ENCODE measurements around the gene EFCC1.

EFCC1 gene

DNA sequence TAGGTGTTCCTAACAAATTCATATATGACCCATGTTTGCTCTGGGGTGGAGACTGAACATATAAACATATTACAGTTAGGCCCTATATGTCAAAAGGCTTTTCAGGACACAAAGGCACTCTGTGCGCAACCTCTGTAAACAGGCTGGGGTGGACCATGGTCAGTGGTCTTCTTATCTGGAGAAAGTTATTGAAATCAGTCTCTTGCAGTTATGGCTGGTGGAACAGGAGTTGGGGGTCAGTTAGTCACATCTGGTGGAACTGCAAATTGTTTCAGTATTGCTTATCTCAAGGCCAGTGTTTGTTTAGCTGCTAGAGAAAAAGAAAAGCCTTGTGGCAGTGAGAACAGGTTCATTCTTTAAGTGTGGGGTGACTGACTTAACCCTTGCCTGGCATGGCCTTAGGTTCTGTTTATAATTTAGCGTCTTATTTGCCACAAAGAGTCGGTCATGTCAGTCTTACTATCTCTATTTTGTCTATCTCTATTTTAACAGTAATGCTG is 53.6 kb downstream of the EFCC1 start:
- no peaks in the 10 kb centered on the region for H3K4me1 Mint-ChIP-seq (ENCODE audit: low read depth)
- H3K27ac Mint-ChIP-seq = no peak overlapping the region
- H3K4me3 Mint-ChIP-seq = no peak overlapping the region
- H3K36me3 Mint-ChIP-seq (ENCODE audit: low read depth) = no peaks in the 10 kb centered on the region
- intact Hi-C loops (cut with micrococcal nuclease) = loop anchor here (5.0 kb wide), 1 partner anchor 193 kb away; the partner anchor contains the start of gene COPG1
- H3K9me3 Mint-ChIP-seq = no peaks in the 10 kb centered on the region
- H3K27me3 Mint-ChIP-seq = peaks cover 4% of the 10 kb centered on the region

GRCh38 chr3:129056451-129057173 is 55.5 kb downstream of the EFCC1 start:
- Mint-ChIP-seq H3K27ac (no peak overlapping the region), H3K9me3 (no peaks in the 10 kb centered on the region), H3K4me3 (no peak overlapping the region), H3K4me1 (ENCODE audit: low read depth) (peaks cover 5% of the 10 kb centered on the region), H3K36me3 (ENCODE audit: low read depth) (no peaks in the 10 kb centered on the region), H3K27me3 (peaks cover 4% of the 10 kb centered on the region)
- intact Hi-C loops (cut with micrococcal nuclease) = no loop called here

DNA sequence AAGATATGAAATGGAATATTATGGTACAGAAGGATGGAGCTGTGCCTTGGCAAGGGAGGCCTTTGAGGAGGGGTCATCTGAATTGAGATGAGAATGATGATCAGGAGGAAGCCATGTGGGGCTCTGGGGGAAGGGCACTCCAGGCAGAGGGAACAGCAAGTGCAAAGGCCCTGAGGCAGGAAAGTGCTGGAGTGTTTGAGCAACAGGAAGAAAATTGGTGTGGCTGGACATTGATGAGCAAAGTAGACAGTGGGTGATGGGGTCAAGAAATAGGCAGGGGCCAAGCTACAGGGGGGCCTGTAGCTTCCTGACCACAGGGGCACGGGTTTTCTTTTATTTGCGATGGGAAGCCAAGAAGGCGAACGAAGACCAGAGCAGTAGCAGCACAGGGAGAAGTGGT is 56.1 kb downstream of the EFCC1 start:
- no peak overlapping the region for H3K4me3 Mint-ChIP-seq
- H3K4me1 Mint-ChIP-seq (ENCODE audit: low read depth) = peaks cover 5% of the 10 kb centered on the region
- no peaks in the 10 kb centered on the region for H3K36me3 Mint-ChIP-seq (ENCODE audit: low read depth)
- intact Hi-C loops (cut with micrococcal nuclease) = no loop called here
- peaks cover 4% of the 10 kb centered on the region for H3K27me3 Mint-ChIP-seq
- no peaks in the 10 kb centered on the region for H3K9me3 Mint-ChIP-seq
- H3K27ac Mint-ChIP-seq = no peak overlapping the region

- Mint-ChIP-seq H3K36me3 (ENCODE audit: low read depth) (no peaks in the 10 kb centered on the region), H3K27me3 (peaks cover 4% of the 10 kb centered on the region), H3K4me1 (ENCODE audit: low read depth) (peaks cover 5% of the 10 kb centered on the region), H3K4me3 (no peak overlapping the region), H3K9me3 (no peaks in the 10 kb centered on the region), H3K27ac (no peak overlapping the region)
- intact Hi-C loops (cut with micrococcal nuclease) = no loop called here
Measured at GRCh38 chr3:129058441-129059200, 57.5 kb downstream of the EFCC1 start.

GRCh38 chr3:129059311-129059958 is 58.3 kb downstream of the EFCC1 start:
- H3K27me3 Mint-ChIP-seq = peaks cover 4% of the 10 kb centered on the region
- H3K4me3 Mint-ChIP-seq = no peak overlapping the region
- peaks cover 5% of the 10 kb centered on the region for H3K4me1 Mint-ChIP-seq (ENCODE audit: low read depth)
- H3K36me3 Mint-ChIP-seq (ENCODE audit: low read depth) = no peaks in the 10 kb centered on the region
- H3K27ac Mint-ChIP-seq = no peak overlapping the region
- no peaks in the 10 kb centered on the region for H3K9me3 Mint-ChIP-seq
- intact Hi-C loops (cut with micrococcal nuclease) = no loop called here

DNA sequence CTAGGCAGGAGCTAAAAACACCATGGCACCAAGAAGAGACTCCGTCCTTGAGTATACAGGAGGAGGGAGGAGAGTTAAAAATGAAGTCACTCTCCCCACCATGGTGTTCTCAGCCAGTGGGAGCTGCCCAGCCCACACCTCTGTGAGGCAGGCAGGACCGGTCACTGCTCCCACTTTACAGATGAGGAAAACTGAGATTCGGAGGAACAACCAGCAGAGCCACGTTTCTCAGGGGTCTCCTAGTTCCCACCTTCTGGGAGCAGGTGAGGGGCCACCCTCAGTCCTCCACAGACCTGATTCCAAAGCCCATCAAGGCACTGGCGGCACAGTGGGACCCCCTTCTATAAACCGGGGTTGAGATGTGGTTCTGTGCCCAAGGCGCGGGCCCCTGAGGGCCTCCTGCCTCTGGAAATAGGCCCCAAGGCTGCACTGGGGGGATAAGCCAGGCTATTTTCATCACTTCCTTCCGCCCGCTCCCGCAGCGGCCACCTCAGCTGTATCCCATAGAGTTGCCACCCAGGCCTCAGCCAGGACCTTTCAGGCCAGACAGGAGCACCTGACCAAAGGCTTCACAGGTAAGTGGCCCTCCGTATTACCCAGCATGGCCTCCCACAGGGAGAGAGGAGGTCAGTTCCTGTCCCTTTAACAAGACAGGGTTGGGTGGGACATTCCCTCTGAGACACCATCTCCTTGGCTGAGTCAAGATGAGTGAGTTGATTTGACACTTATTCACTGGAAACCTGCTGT is 59.3 kb downstream of the EFCC1 start, which contains the start of gene GP9:
Gene GP9 (plus strand): TSS at position 504 of the 747 bp plus-strand sequence. CDS start 961 bp downstream, outside the sequence.
- H3K4me3 Mint-ChIP-seq = no peak within 1 kb of the TSS
- H3K4me1 Mint-ChIP-seq (ENCODE audit: low read depth) = peaks cover 5% of the 10 kb centered on the region
- H3K27ac Mint-ChIP-seq = no peak within 1 kb of the TSS
- no peaks in the 10 kb centered on the region for H3K36me3 Mint-ChIP-seq (ENCODE audit: low read depth)
- intact Hi-C loops (cut with micrococcal nuclease) = no loop called here
- no peaks in the 10 kb centered on the region for H3K9me3 Mint-ChIP-seq
- peaks cover 4% of the 10 kb centered on the region for H3K27me3 Mint-ChIP-seq

DNA sequence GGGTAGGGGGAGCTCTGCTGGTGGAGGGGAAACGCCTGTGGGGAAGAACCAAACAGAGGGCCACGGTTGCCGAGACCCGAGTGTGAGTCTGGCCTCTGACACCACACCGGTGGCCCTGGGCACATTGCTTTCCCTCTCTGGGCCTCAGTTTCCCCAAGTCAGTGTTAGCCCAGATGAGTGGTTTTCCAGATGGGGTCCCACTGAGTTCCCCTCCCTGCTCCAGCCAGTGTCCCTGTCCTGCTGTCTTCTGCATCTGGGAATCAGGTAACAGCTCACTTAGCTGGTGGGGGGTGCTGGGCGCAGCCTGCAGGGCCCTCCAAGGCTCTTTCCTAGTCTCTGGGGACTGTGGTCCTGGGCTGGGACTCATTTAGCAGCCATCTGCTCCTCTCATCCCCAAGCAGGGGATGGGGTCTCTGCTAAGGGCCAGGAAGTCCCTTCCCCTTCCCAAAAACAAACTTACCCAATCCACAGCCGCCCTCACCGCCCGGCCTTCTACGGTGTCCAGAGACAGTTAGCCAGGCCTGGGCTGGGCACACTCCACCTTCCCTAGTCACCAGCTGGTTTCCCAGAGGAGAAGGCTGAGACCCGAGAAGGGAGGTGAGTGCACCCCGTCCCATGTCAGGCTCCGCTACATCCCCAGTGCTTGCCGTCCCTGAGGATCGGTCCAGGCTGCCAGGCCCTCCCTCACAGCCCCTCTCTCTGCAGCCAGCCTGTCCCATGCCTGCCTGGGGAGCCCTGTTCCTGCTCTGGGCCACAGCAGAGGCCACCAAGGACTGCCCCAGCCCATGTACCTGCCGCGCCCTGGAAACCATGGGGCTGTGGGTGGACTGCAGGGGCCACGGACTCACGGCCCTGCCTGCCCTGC is 60.2 kb downstream of the EFCC1 start:
- peaks cover 4% of the 10 kb centered on the region for H3K27me3 Mint-ChIP-seq
- H3K4me3 Mint-ChIP-seq = no peak overlapping the region
- no peak overlapping the region for H3K27ac Mint-ChIP-seq
- H3K9me3 Mint-ChIP-seq = no peaks in the 10 kb centered on the region
- H3K36me3 Mint-ChIP-seq (ENCODE audit: low read depth) = no peaks in the 10 kb centered on the region
- peaks cover 5% of the 10 kb centered on the region for H3K4me1 Mint-ChIP-seq (ENCODE audit: low read depth)
- intact Hi-C loops (cut with micrococcal nuclease) = no loop called here

GRCh38 chr3:129061888-129062834 is 61.1 kb downstream of the EFCC1 start:
- no peaks in the 10 kb centered on the region for H3K36me3 Mint-ChIP-seq (ENCODE audit: low read depth)
- H3K4me1 Mint-ChIP-seq (ENCODE audit: low read depth) = peaks cover 5% of the 10 kb centered on the region
- no peak overlapping the region for H3K27ac Mint-ChIP-seq
- H3K27me3 Mint-ChIP-seq = peaks cover 3% of the 10 kb centered on the region
- no peaks in the 10 kb centered on the region for H3K9me3 Mint-ChIP-seq
- H3K4me3 Mint-ChIP-seq = no peak overlapping the region
- intact Hi-C loops (cut with micrococcal nuclease) = no loop called here

DNA sequence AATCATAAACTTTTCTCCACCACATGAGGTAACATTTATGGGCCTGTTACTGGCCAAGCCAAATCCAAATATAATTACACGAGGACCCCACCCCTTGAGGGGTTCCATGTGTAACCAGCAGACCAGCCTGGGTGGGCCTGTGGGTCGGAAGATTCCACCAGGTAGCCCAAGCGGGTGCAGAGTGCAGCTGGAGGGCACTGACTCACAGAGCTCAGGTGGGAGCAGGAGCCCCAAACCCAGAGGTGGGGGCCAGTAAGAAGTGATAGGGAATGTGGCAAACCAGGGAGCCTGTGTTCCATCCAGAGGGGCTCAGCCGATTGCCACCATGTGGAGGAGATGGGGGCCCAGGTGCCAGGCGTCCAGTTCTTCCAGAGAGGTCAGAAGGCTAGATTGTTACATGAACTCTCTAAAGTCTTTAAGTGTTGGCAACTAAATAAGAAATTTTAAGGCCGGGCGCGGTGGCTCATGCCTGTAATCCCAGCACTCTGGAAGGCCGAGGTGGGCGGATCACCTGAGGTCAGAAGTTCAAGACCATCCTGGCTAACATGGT is 62.1 kb downstream of the EFCC1 start:
- Mint-ChIP-seq H3K4me1 (ENCODE audit: low read depth) (peaks cover 5% of the 10 kb centered on the region), H3K27me3 (peaks cover 11% of the 10 kb centered on the region), H3K9me3 (no peaks in the 10 kb centered on the region), H3K4me3 (no peak overlapping the region), H3K27ac (no peak overlapping the region), H3K36me3 (ENCODE audit: low read depth) (no peaks in the 10 kb centered on the region)
- intact Hi-C loops (cut with micrococcal nuclease) = no loop called here

DNA sequence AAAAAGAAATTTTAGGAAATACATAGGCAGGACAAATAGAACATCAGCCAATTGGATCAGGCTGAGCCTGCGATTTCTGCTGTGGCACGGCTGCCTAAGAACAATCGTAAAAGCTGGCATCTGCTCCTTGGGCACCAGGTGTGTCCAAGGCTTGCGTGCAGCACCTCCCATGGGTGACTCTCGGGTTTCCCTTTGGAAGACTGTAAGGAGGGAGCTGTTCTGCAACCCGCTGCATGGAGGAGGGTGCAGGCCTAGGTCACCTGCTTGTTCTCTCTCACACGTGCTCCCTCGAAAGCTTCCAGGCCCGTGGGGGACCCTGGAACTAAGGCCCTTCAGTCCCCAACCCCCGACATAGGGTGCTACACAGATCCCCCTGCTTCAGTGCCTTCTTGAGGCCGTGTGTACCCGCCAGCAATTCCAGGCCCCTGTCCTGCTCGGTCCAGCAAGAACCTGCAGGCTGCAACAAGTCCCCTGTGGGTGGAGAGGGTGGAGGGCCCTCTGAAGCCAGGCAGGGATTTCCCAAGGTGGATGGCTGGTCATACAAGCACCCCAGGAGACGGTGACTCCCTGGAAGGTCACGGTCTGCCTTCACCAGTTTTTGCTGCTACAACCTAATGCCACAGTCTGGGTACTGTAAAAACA is 62.9 kb downstream of the EFCC1 start:
- Mint-ChIP-seq H3K4me1 (ENCODE audit: low read depth) (peaks cover 5% of the 10 kb centered on the region), H3K27me3 (peaks cover 12% of the 10 kb centered on the region), H3K27ac (no peak overlapping the region), H3K4me3 (no peak overlapping the region), H3K9me3 (no peaks in the 10 kb centered on the region), H3K36me3 (ENCODE audit: low read depth) (no peaks in the 10 kb centered on the region)
- intact Hi-C loops (cut with micrococcal nuclease) = no loop called here

DNA sequence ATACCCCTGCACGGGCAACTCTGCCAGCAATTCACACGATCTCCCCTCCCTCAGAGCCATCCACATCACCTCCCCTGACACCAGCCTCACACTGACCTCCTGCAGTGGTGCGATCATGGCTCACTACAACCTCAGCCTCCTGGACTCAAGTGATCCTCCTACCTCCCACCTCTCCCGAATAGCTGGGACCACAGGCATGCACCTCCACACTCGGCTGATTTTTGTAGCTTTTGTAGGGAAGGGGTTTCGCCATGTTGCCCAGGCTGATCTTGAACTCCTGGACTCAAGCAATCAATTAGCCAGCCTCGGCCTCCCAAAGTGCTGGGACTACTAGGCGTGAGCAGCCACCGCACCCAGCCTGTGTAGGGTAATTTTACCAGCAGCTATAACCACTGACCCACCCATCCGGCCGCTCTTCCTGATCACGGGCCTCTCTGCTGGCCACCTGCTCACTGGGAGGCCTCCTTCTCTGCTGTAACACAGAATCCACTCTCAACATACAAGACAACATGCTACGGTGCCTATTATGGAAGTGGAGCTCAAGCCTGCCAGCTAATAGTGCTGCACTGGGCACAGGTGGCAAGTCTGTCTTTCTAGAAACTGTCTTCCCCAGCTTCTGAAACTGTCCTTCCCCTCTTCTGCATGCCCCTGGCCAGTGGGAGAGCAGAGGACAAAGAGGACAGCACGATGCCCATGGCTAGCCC is 64.1 kb downstream of the EFCC1 start:
- intact Hi-C loops (cut with micrococcal nuclease) = no loop called here
- Mint-ChIP-seq H3K4me3 (no peak overlapping the region), H3K9me3 (peaks cover 10% of the 10 kb centered on the region), H3K27me3 (peaks cover 21% of the 10 kb centered on the region), H3K27ac (no peak overlapping the region), H3K36me3 (ENCODE audit: low read depth) (no peaks in the 10 kb centered on the region), H3K4me1 (ENCODE audit: low read depth) (peaks cover 5% of the 10 kb centered on the region)
